SIG-M5 treated with dmso at 0.1 percent for 504 hours (cell line): ENCODE data around the gene ADGRV1.
A peak's percentile ranks its signal among the peaks of the same experiment; 100 is the strongest.
"Not testable (repeated sequence)": the region's sequence is repeated elsewhere in the genome, so short reads cannot be mapped to it uniquely, and the experiment has no call there.

Source experiments
- DNase-seq: peaks from one replicate; lab custom pipeline; 2025; ENCODE audit not compliant: unreplicated experiment; lab: John Stamatoyannopoulos, UW

ADGRV1 gene

DNA sequence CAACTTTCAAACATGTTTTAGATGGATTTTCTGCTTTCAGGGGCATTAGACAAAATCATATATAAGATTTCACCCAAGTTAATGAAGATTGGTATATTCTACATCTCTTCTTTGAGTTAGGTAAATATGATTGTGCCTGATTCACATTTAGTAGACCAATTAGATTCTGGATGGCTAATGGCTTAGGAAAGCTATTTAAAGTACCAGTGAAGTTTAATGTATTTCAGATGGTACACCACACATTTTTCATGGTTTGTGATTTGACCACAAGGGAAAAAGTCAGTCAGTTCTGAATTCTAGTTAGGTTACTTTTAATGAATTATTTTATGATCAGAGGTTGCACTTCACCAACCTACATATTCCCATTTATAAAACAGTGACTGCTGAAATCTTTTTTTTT is 409.7 kb downstream of the ADGRV1 start:
- no peak for DNase-seq

DNA sequence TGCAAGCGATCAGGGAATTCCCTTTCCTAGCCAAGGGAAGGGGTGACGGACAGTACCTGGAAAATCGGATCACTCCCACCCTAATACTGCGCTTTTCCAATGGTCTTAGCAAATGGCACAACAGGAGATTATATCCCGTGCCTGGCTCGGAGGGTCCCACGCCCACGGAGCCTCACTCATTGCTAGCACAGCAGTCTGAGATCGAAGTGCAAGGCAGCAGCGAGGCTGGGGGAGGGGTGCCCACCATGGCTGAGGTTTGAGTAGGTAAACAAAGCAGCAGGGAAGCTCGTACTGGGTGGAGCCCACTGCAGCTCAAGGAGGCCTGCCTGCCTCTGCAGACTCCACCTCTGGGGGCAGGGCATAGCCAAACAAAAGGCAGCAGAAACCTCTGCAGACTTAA is 411.3 kb downstream of the ADGRV1 start:
- DNase-seq: not testable (repeated sequence)

DNA sequence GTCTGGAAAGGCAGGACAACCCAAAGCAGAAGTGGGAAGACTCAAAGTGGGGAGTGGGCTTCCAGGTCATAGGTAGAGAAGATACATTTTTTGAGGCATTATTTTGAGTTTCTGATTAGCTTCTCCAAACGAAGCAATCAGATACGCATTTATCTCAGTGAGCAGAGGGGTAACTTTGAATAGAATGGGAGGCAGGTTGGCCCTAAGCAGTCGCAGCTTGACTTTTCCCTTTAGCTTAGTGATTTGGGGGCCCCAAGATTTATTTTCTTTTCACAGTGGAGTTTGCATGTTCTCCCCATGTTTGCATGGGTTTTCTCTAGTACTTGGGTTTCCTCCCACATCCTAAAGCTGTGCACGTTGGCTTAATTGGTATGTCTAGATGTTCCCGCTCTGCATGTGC is 422.6 kb downstream of the ADGRV1 start:
- no peak for DNase-seq

DNA sequence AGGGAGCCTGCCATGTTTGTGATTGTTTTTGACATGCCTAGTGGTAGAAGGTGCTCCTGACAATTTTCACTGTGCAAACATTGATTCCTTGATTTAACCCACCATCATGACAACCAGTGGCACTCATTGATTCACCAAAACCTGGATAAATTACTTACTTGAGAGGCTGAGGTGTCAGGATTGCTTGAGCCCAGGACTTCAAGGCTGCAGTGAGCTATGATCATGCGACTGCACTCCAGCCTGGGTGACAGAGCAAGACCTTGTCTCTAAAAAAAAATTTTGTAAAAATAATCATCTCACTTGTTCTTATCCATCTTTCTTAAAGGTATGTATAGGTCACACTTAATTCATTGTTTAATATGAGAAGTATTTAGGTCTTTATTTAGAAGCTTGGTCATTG is 423.2 kb downstream of the ADGRV1 start:
- no peak for DNase-seq

DNA sequence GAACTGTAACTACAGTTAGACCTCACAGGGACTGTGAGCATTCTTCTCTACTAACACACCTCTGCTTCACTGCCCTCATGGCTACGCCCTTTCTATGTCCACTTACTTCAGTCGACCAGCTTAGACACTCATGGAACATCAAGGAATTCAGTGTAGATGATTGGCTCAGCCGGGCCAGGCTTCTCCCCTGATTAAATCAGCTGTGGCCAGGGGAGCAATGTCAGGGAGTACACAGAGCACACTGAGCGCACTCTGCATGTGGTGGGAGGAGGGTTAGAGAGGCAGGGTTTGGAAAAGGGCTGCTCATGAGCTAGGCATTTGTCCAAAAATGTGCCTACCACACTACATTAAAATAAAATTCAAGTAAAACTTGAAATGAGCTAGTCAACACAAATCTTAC is 424.0 kb downstream of the ADGRV1 start:
- no peak for DNase-seq

DNA sequence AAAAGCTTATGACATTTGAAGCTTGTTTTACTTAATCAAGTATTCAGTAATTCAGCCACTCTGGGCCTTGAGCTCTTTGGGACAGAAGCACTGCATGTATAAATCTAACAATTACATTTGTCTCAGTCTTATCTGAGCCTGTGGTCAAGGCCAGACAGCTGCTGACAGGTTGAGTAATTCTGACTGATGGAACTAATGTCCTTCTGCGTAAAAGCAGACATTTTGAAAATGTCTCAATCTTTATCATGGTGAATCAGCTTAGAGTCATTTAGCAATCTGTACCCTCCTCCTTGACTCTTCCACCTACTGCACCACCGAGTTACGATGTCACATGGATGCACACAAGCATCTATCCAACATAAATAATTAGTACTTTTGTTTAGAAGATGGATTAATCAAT is 424.6 kb downstream of the ADGRV1 start:
- peak; percentile 16 for DNase-seq

DNA sequence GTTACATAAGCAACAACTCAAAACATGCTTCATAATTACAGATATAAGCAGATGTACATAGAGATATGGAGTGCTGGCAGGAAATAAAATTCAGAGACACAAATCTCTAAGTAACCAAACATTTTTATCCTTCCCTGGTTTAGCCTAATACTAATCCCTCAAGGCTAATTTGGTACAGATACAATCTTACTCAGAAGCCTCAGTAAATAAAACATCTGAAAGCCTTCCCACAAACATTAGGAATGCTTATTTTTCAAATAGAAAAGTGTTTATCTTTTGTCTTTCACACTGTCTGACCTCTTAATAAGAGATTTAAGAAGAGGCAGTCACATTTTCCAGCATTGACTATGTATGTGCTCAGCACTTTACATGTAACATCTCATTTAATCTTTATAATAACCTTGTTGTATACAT is 425.1 kb downstream of the ADGRV1 start:
- no peak for DNase-seq

DNA sequence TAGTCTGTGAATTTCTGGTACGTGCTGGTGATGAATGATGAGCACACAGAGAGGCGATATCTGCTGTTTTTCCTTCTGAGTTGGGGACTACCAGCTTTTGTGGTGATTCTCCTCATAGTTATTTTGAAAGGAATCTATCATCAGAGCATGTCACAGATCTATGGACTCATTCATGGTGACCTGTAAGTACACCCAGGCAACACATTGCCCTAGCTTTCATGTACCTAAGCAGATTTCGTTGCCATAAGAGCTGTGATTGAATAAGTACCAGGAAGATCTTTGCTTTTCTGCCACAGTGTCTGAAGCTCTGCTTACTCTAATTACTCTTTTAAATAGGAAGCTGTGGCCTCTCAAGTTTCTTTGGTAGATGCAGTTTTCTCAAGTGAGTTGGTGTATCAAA is 426.7 kb downstream of the ADGRV1 start:
- DNase-seq: no peak

DNA sequence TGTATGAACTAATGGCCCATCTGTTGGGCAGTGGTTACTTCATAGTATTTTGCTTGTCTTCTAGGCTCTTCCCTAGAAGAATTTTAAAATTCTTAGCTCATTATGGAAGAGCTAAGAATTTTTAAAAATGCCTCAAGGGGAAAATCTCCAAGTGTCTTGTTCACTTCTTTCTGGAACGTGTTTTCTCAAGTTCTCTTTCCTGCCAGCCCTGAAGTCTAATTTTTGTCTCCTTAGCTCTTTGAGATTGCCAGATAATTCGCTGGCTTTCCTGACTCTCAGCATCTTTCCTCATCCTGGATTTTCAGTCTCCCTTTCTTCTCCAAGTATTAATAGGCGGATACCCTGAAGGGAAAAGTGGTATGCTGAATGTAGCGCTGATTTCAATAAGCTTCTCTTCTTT is 429.1 kb downstream of the ADGRV1 start:
- no peak for DNase-seq

DNA sequence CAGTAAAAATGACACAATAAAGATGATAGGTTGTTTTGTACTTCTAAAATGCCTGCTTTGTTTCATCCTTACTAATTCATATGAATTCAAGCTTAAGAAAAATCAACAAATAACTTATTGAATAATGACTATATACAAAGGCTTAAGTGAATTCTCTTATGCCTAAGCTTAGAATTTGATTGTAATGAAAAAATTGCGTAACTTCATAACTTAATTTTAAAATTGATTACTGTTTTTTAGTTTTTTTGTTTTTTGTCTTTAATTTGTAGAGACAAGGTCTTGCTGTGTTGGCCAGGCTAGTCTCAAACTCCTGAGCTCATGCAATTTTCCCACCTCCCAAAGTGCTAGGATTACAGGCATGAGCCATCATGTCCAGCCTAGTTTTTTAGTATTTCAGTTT is 432.6 kb downstream of the ADGRV1 start:
- no peak for DNase-seq

DNA sequence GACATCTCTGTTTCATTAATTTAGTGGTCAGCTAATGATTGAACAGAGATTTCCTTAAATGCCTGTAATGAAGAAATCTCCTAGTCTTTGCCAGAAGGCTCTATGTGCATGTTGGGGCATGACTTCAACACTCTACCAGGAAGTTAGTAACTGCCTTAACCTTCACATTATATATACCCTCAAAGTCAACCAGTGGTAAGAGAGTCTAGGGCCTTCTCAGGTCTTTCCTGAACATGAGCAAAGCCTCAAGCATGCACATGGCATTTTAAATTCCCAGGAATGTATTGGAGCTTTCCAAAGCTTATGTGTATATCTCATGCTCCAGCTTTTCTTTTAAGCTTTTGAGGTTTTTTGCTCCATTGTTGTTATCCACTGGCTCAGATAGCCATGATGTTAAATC is 436.2 kb downstream of the ADGRV1 start:
- no peak for DNase-seq

DNA sequence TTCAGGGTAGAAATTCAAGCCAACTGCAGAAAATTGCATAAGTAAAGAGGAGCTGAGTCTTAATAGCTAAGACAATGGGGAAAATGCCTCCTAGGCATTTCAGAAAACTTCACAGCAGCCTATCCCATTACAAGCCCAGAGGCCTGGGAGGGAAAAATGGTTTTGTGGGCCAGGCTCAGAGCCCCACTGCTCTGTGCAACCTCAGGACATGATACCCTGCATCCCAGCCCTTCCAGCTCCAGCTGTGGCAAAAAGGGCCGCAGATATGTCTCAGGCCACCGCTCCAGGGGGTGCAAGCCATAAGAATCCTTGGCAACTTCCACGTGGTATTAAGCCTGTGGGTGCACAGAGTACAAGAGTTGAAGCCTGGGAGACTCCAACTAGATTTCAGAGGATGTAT is 437.5 kb downstream of the ADGRV1 start:
- no peak for DNase-seq

DNA sequence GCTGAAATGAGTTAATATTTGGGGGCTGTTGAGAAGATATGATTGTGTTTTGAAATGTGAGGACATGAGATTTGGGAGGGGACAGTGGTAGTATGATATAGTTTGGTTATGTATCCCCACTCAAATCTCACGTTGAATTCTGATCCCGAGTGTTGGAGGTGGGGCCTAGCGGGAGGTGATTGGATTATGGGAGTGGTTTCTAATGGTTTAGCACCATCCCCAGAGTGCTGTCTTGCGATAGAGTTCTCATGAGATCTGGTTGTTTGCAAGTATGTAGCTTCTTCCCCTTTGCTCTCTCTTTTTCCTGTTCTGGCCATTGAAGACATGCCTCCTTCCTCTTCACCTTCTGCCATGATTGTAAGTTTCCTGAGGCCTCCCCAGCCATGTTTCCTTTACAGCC is 438.5 kb downstream of the ADGRV1 start:
- no peak for DNase-seq

DNA sequence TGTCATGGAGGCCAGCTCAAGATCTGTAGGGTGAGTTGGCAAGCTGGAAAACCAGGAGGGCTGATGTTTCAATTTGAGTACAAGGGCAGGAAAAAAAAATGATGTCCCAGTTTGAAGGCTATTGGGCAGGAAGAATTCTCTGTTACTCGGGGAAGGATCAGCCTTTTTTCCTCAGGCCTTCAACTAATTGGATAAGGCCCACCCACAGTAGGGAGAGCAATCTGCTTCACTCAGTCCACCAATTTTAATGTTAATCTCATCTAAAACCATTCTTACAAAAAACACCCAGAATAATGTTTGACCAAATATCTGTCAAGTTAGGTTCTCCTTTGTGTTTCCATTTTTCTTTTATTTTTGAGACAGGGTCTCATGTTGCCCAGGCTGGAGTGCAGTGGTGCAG is 442.1 kb downstream of the ADGRV1 start:
- DNase-seq: no peak

DNA sequence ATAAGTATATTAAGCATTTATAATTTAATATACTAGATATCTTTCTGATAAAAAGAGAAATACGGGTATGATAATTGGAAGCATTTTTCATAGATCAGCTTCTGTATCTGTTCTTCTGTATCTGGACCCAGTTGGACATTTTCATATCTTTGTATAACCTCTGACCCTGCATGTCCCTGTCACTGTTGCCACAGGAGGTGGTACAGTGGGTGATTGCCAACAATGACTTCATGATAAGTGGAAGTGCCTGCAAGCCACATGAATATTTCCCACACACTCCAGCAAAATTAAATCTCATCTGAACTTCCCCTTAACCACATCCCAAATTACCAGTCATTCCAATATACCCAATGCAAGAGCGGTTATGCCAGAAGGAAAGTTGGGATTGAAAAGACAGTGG is 448.1 kb downstream of the ADGRV1 start:
- DNase-seq: no peak

DNA sequence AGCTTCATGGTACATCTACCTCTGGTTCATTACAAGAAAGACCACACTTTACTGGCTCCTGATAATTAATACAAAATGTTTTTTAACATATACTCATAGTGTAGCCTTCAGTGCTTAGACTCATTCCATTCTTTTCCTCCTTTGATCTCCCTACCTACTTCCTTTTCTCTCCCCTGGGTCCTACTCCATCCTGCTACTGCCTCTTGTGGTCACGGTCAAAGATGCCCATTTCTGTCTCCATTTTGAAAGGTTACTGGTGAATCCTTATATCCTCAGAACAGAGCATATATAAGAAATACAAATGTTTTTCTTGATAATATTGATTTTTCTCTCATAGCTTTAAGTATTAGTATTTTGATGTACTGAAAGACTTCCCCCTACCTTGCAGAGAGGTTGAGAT is 448.7 kb downstream of the ADGRV1 start:
- no peak for DNase-seq

DNA sequence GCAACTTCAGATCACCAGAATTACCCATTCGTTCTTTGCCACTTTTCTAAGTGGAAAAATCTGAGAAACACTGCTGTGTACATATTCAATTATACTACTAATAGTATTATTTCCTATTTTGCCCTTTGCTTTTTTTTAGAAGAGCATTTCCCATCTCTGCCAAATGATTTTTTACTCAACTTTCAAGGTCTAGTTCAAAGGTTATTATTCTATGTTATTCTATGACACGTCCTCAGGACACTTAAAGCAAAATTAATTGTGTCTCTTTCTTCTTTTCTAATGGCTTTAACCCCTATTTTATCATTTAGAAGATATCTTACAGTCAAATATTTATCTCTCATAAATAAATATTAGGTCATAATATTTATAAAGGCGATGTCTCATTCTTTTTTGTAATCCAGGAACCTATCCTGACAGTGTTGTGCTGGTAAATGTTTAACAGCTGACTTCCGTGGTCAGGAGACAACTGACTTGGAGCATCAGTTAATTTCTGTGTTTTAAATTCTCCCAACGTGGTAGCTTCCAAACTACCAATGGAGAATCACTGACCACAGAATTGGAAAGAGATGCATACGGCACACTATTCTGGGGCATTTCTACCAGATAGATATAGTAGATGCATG is 449.3 kb downstream of the ADGRV1 start:
- DNase-seq: no peak

DNA sequence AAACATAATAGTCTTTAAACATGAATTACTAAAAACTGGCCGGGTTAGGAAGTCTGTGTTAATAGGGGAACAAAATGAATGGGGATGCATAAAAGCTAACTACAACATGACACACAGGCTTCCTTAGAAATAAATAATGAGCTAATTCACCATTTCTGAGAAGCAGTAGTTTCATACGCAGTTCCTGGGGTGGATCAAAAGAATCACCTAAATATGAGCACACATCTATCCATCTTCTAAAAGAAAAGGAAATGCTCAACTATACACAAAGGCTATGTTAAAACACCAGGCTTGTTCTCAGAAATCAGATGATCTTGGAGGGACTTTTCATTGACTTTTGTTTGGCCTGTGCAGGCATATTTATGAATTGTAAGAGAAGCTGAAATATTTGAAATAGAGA is 451.5 kb downstream of the ADGRV1 start:
- no peak for DNase-seq

DNA sequence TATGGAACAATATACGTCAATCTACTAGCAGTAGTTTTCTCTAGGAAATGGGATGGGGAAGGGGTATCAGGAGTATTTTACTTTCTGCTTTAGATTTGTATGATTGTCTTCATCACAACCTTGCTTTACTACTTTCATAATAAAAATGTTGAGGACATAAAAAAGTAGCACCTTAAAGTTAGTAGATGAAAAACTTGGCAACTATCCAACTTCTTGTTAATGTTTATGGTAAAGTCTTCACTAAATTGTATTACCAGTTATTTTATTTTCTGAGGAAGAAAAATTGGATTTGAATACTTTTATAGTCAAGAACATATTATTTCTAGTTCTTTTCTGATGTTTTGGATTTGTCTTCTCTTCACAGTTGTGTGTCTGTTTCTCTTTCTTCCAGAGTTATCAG is 452.4 kb downstream of the ADGRV1 start:
- no peak for DNase-seq

DNA sequence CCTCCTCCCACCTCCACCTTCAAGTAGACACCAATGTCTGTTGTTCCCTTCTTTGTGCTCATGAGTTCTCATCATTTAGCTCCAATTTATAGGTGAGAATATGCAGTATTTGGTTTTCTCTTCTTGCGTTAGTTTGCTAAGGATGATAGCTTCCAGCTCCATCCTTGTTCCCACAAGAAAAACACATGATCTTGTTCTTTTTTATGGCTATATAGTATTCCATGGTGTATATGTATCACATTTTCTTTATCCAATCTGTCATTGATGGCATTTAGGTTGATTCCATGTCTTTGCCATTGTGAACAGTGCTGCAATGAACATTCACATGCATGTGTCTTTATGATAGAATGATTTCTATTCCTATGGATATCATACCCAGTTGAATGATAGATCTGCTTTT is 454.3 kb downstream of the ADGRV1 start:
- DNase-seq: not testable (repeated sequence)

DNA sequence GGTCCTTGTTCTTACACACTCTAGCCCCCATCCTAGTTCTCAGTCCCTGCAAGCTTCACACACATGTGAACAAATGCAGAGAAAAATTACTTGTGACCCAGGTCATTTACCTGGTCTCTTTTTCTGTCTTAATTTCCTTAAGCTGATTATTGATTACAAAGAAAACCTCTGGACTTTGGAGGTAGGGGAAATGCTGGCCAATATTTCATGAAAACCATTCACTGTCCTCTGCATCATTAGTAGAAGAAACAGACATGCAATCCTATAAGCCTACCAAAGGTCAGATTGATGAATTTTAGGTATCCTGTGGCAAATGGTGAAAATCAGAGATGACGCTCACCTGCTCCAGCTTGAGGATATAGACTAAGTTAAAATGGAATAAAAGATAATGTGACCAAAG is 457.7 kb downstream of the ADGRV1 start:
- no peak for DNase-seq

DNA sequence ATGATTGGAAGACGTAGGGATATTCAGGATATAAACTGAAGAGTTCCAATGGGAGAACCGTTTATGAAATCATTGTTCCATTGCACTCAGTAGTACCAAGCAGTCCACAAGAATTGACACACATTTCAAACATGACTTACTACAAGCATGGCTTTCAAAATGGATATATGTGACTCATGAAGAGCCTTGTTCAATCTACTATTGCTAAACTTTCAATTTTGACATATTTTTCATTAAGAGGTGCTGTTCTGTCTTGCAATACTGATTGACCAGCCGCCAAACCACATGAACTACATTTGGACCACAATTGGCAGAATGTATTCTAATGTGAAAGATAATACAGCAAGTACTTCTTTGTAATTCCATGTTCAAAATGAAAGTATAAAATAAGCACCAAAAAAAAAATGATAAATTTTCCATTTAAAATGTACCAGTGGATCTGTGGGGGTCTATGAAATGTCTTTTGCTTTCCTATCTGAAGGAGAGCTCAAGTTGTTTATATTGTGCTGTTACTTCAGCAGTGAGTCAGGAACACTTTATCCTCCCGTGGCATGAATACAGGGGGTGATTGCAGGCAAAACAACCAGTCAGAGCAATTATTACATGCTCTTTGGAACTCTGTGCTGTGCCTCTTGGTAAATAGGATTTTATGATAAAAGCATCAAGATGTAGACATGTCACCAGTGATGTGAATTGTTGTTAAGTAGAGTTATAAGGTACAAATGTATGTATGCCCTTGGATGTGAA is 458.5 kb downstream of the ADGRV1 start:
- DNase-seq: no peak

DNA sequence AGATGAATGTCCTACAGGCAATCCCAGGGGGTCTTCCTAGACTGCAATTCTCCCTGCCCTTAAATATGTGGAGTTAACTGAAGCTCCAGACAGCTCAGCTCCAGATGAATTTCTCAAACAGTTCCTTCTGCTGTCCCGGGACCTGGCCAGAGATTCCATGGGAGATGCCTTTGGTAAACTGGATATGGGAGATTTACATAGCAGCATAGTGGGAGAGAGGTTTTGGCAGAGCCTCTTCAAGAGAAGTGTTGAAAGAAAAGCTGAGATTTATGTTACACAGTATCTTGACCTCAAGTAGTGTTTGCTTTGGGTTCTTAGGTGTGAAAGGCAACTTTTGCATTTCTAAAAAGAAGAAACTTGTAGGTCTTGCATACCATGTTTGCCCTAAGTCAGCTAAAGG is 459.6 kb downstream of the ADGRV1 start:
- DNase-seq: no peak
